GM12878 (cell line): ENCODE measurements around the gene FBXL12. TPM values are rescaled to one million over a fixed set of nuclear protein-coding genes. Genes with fewer than 3 reads are reported as not detected.

Experiments used
- ATAC-seq: fragments of 200-7000 bp; cut with Tn5 transposase; 3 replicates; pipeline ENCODE4 v1.9.1; 2020; ENCODE audit warnings: mild to moderate bottlenecking, moderate library complexity
- BruUV-seq: library from RNA; stranded (reverse); fragments of 400-500 nt; replicated peaks from 2 replicates; lab custom pipeline; 2021; lab: Mats Ljungman, UMichigan
- CTCF ChIA-PET: fragments of 300-600 bp; sonication (Branson Sonifier 250); formaldehyde crosslinking; extraction: SDS; loops from one replicate; lab custom pipeline; 2021; ENCODE audit warnings: inconsistent platforms; lab: Yijun Ruan, JAX
- POLR2A ChIA-PET: fragments of 350-600 bp; formaldehyde crosslinking; extraction: SDS; loops from one replicate; lab custom pipeline; 2021; ENCODE audit warnings: inconsistent platforms; lab: Charles Lee
- RAD21 ChIA-PET: fragments of 300-600 bp; sonication (Branson Sonifier 250); formaldehyde crosslinking; loops from one replicate; lab custom pipeline; 2023; ENCODE audit warnings: antibody characterized with exemption; ENCODE audit not compliant: unreplicated experiment; lab: Charles Lee
- SMC1A ChIA-PET: fragments of 300-600 bp; sonication (Branson Sonifier 250); formaldehyde crosslinking; loops from one replicate; lab custom pipeline; 2023; ENCODE audit not compliant: unreplicated experiment, uncharacterized antibody; lab: Charles Lee
- DNase-seq: peaks from one replicate; pipeline ENCODE4 v3.0.0-alpha.2; 2011; ENCODE audit warnings: low read depth, low spot score
- FAIRE-seq: peaks from 3 replicates; lab custom pipeline; 2011; peaks lifted over from hg19 to GRCh38; lab: Jason Lieb, UNC
- H2AFZ ChIP-seq: 2 replicates; pipeline ENCODE4 v1.6.0; 2011; ENCODE audit warnings: low read depth, low read length, control low read depth; ENCODE audit not compliant: control insufficient read depth
- H3K27ac ChIP-seq: 2 replicates; pipeline ENCODE4 v1.5.1; 2011; ENCODE audit warnings: control low read depth; ENCODE audit not compliant: control insufficient read depth, insufficient read depth
- H3K27me3 ChIP-seq, 2 experiments: replicated peaks in 1 of 2; 2 replicates each; pipeline versions ENCODE4 v1.6.0 to v1.6.1; 2011; ENCODE audit warnings: low read length in 1 of 2; ENCODE audit not compliant: control insufficient read depth in 2 of 2, insufficient read depth in 2 of 2
- H3K36me3 ChIP-seq, 2 experiments: 2 replicates each; pipeline ENCODE4 v1.5.1; 2011; ENCODE audit warnings: low read length in 1 of 2; ENCODE audit not compliant: control insufficient read depth in 2 of 2, insufficient read depth in 2 of 2
- H3K4me1 ChIP-seq: 2 replicates; pipeline ENCODE4 v1.6.1; 2011; ENCODE audit warnings: mild to moderate bottlenecking, low read length, moderate library complexity, mixed read lengths; ENCODE audit not compliant: control insufficient read depth, insufficient read depth
- H3K4me2 ChIP-seq: 2 replicates; pipeline ENCODE4 v1.6.0; 2011; ENCODE audit warnings: control low read depth; ENCODE audit not compliant: control insufficient read depth, insufficient read depth
- H3K4me3 ChIP-seq: fragments of 200-600 bp; sonication (generic); 2 replicates; pipeline ENCODE4 v1.5.1; 2016
- H3K79me2 ChIP-seq: 2 replicates; pipeline ENCODE4 v1.6.0; 2011; ENCODE audit warnings: low read length; ENCODE audit not compliant: control insufficient read depth, insufficient read depth
- H3K9ac ChIP-seq: 2 replicates; pipeline ENCODE4 v1.8.0; 2011; ENCODE audit warnings: low read length, control low read depth, mixed read lengths; ENCODE audit not compliant: control insufficient read depth, insufficient read depth
- H3K9me3 ChIP-seq: replicated peaks from 3 replicates; pipeline ENCODE4 v1.5.1; 2011; ENCODE audit warnings: mild to moderate bottlenecking, low read length; ENCODE audit not compliant: control insufficient read depth, insufficient read depth
- H4K20me1 ChIP-seq: 2 replicates; pipeline ENCODE4 v1.6.0; 2011; ENCODE audit not compliant: control insufficient read depth, insufficient read depth
- ATF2 ChIP-seq: IDR thresholded peaks from 2 replicates; pipeline ENCODE4 v1.6.1; 2012; ENCODE audit warnings: low read length, inconsistent platforms
- CREB1 ChIP-seq: IDR thresholded peaks from 2 replicates; pipeline ENCODE4 v1.6.1; 2012; ENCODE audit warnings: low read depth, mild to moderate bottlenecking, inconsistent platforms
- GATAD2B ChIP-seq: fragments of 450-650 bp; conservative IDR thresholded peaks from 2 replicates; pipeline ENCODE4 v1.6.1; 2017; ENCODE audit warnings: low read depth, mild to moderate bottlenecking, moderate library complexity
- KLF5 ChIP-seq: fragments of 450-650 bp; IDR thresholded peaks from 2 replicates; pipeline ENCODE4 v1.6.1; 2014; ENCODE audit warnings: mild to moderate bottlenecking; ENCODE audit not compliant: partially characterized antibody
- MTA3 ChIP-seq: IDR thresholded peaks from 2 replicates; pipeline ENCODE4 v1.6.1; 2012; ENCODE audit warnings: low read length, inconsistent platforms, borderline replicate concordance
- PRDM15 ChIP-seq: fragments of 450-650 bp; formaldehyde crosslinking; IDR thresholded peaks from 2 replicates; pipeline ENCODE4 v1.4.0; 2020; ENCODE audit warnings: mild to moderate bottlenecking, moderate library complexity
- RAD21 ChIP-seq: IDR thresholded peaks from 2 replicates; pipeline ENCODE4 v1.6.1; 2011; ENCODE audit warnings: mild to moderate bottlenecking, low read depth, low read length, moderate library complexity; ENCODE audit not compliant: insufficient read depth
- USF2 ChIP-seq: IDR thresholded peaks from 2 replicates; pipeline ENCODE4 v1.6.1; 2011; ENCODE audit warnings: low read depth, low read length, improper control_type of control experiment, borderline replicate concordance
- ZBED1 ChIP-seq: IDR thresholded peaks from 2 replicates; pipeline ENCODE4 v1.6.1; 2016; ENCODE audit warnings: borderline replicate concordance
- WGBS: methylation state at CpG from one replicate; pipeline ENCODE4 v1.1.6; 2016; ENCODE audit warnings: low lambda C conversion rate; ENCODE audit not compliant: insufficient replicate concordance, insufficient coverage; ENCODE audit errors: missing lambda C conversion rate; 5-methylcytosine and 5-hydroxymethylcytosine counted together
- in situ Hi-C: fragments of 300-500 bp; cut with MboI; formaldehyde crosslinking; loops from 9 replicates; pipeline ENCODE4 v1.14.3; 2018; ENCODE audit warnings: mixed read lengths
- intact Hi-C: fragments of 100-400 bp; cut with micrococcal nuclease; formaldehyde crosslinking; loops from one replicate; pipeline ENCODE4 v1.14.2; 2022; ENCODE audit not compliant: unreplicated experiment
- polyA plus RNA-seq, 11 experiments: library from polyadenylated mRNA; depleted of rRNA in 4 of 11; unstranded in 6 of 11; stranded (reverse) in 5 of 11; fragments of >200 nt; fragmentation: Nextera tagmentation in 4 of 11; fragmentation: Illumina TruSeq in 1 of 11; extraction: Ambion mirVana in 4 of 11; extraction: Trizol in 1 of 11; gene quantifications; 1 replicate in 1 of 11; 2 replicates in 10 of 11; pipeline versions ENCODE4 v1.2.1 to v1.2.3, GENCODE V29; 2011 to 2016; ENCODE audit warnings: inconsistent platforms in 2 of 11, missing spikeins in 2 of 11, low read depth in 1 of 11
- total RNA-seq, 4 experiments: library from RNA; depleted of rRNA in 3 of 4; stranded (reverse); fragments of >200 nt in 3 of 4; fragmentation: Illumina TruSeq in 1 of 4; extraction: Trizol in 1 of 4; gene quantifications; 2 replicates each; pipeline versions ENCODE4 v1.2.1 to v1.2.3, GENCODE V29; 2013 to 2021
- TF ChIP-seq, protein P1 (sequence below): fragments of 450-650 bp; IDR thresholded peaks from 2 replicates; pipeline ENCODE4 v1.6.1; 2016; ENCODE audit warnings: mild to moderate bottlenecking, moderate library complexity, borderline replicate concordance
- TF ChIP-seq, protein P2 (sequence below): fragments of 150-350 bp; IDR thresholded peaks from 2 replicates; pipeline ENCODE4 v1.6.1; 2014; ENCODE audit warnings: mild to moderate bottlenecking, low read depth, low read length

The FBXL12 gene
- total and polyA plus RNA-seq, 10 of the 15 experiments (the other 5 are each of a cell fraction or from before 2014, with no cell fraction given): 1.4 to 40.0 (median 23.2) TPM

DNA sequence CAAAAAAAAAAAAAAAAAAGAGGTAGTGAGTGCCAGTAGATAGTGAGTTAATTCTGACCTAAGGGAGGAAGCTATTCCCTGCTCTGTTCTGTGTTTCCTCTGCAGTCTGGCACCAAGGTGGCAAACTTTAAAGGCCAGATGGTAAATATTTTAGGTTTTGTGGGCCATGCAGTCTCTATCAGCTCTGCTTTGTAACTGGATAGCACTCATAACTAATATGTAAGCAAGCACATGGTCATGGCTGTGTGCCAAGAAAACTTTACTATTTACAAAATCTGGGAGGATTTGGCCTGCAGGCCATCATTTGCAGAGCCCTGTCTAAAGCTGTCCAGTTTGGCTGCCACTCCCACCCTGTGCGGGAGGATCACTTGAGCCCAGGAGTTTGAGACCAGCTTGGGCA is 20.5 kb upstream of the FBXL12 start (continued):
- TF ChIP-seq, protein P1, sequence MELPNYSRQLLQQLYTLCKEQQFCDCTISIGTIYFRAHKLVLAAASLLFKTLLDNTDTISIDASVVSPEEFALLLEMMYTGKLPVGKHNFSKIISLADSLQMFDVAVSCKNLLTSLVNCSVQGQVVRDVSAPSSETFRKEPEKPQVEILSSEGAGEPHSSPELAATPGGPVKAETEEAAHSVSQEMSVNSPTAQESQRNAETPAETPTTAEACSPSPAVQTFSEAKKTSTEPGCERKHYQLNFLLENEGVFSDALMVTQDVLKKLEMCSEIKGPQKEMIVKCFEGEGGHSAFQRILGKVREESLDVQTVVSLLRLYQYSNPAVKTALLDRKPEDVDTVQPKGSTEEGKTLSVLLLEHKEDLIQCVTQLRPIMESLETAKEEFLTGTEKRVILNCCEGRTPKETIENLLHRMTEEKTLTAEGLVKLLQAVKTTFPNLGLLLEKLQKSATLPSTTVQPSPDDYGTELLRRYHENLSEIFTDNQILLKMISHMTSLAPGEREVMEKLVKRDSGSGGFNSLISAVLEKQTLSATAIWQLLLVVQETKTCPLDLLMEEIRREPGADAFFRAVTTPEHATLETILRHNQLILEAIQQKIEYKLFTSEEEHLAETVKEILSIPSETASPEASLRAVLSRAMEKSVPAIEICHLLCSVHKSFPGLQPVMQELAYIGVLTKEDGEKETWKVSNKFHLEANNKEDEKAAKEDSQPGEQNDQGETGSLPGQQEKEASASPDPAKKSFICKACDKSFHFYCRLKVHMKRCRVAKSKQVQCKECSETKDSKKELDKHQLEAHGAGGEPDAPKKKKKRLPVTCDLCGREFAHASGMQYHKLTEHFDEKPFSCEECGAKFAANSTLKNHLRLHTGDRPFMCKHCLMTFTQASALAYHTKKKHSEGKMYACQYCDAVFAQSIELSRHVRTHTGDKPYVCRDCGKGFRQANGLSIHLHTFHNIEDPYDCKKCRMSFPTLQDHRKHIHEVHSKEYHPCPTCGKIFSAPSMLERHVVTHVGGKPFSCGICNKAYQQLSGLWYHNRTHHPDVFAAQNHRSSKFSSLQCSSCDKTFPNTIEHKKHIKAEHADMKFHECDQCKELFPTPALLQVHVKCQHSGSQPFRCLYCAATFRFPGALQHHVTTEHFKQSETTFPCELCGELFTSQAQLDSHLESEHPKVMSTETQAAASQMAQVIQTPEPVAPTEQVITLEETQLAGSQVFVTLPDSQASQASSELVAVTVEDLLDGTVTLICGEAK: no peak
- TF ChIP-seq, all 136 proteins: peak for 0

DNA sequence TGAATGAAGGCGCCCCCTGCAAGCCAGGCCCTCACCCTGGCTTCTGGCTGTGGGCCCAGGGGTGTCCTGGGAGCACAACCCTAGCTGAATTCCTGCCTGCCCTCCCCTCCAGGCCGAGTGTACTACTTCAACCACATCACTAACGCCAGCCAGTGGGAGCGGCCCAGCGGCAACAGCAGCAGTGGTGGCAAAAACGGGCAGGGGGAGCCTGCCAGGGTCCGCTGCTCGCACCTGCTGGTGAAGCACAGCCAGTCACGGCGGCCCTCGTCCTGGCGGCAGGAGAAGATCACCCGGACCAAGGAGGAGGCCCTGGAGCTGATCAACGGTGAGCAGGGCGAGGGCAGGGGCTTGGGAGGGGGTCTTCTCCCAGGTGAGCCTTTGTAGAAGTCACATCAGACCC is 19.4 kb upstream of the FBXL12 start:
- intact Hi-C loops: no loop called here
- no peak overlapping the region for H3K9ac ChIP-seq
- no peaks in the 10 kb centered on the region; the same call in 2 of the 3 replicates for H3K9me3 ChIP-seq
- RAD21 ChIA-PET: no interaction called here
- peaks cover 17% of the 10 kb centered on the region for H3K79me2 ChIP-seq
- H2AFZ ChIP-seq: no peak overlapping the region
- SMC1A ChIA-PET: no interaction called here
- ATAC-seq (no peak), DNase-seq (no peak), FAIRE-seq (no peak)
- CTCF ChIA-PET: no interaction called here
- in situ Hi-C loops: no loop called here
- peaks cover 14 to 20% of the 10 kb centered on the region in 2 experiments; a peak in 3 of 4 replicates for H3K36me3 ChIP-seq
- no peak overlapping the region for H3K4me2 ChIP-seq
- H3K4me1 ChIP-seq: peaks cover 7% of the 10 kb centered on the region
- POLR2A ChIA-PET: no interaction called here
- WGBS: 93% methylated on average over 15 of the region's 15 CpGs
- no peak overlapping the region for H3K27ac ChIP-seq
- BruUV-seq: no TSS peak
- no peak overlapping the region for H3K4me3 ChIP-seq
- H4K20me1 ChIP-seq: no peaks in the 10 kb centered on the region
- no peaks in the 10 kb centered on the region for H3K27me3 ChIP-seq
- TF ChIP-seq KLF5: no peak
- TF ChIP-seq, protein P2, sequence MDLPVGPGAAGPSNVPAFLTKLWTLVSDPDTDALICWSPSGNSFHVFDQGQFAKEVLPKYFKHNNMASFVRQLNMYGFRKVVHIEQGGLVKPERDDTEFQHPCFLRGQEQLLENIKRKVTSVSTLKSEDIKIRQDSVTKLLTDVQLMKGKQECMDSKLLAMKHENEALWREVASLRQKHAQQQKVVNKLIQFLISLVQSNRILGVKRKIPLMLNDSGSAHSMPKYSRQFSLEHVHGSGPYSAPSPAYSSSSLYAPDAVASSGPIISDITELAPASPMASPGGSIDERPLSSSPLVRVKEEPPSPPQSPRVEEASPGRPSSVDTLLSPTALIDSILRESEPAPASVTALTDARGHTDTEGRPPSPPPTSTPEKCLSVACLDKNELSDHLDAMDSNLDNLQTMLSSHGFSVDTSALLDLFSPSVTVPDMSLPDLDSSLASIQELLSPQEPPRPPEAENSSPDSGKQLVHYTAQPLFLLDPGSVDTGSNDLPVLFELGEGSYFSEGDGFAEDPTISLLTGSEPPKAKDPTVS: no peak
- TF ChIP-seq CREB1: no peak
- TF ChIP-seq PRDM15: no peak
- no peak for TF ChIP-seq ZBED1
- no peak for TF ChIP-seq ATF2
- no peak for TF ChIP-seq USF2
- TF ChIP-seq MTA3: no peak
- no peak for TF ChIP-seq RAD21
- no peak for TF ChIP-seq GATAD2B
